Kidney epithelial cell (primary cell): Measurements from ENCODE around the gene PRKCA. TPM values are rescaled to one million over a fixed set of nuclear protein-coding genes. Genes with fewer than 3 reads are reported as not detected.

ENCODE experiments used
- DNase-seq: peaks from one replicate; pipeline ENCODE4 v3.0.0-alpha.2; 2010; ENCODE audit warnings: low read depth
- H3K27me3 ChIP-seq: 2 replicates; pipeline ENCODE4 v1.6.0; 2011; ENCODE audit warnings: low read length; ENCODE audit not compliant: control insufficient read depth, insufficient read depth
- H3K36me3 ChIP-seq: 2 replicates; pipeline ENCODE4 v1.5.1; 2011; ENCODE audit warnings: low read length; ENCODE audit not compliant: control insufficient read depth, insufficient read depth
- H3K4me3 ChIP-seq: 2 replicates; pipeline ENCODE4 v1.5.1; 2011; ENCODE audit warnings: low read depth, mild to moderate bottlenecking, control low read depth, low read length
- total RNA-seq: library from RNA; depleted of rRNA; stranded (reverse); fragments of >200 nt; gene quantifications from 2 replicates; pipeline ENCODE4 v1.2.3, GENCODE V29; 2015
- TF ChIP-seq, protein P1 (sequence below): IDR thresholded peaks from 2 replicates; pipeline ENCODE4 v1.5.1; 2011; ENCODE audit warnings: mild to moderate bottlenecking, moderate library complexity, low read length, control low read depth, inconsistent platforms; ENCODE audit not compliant: insufficient read depth, poor library complexity, severe bottlenecking

PRKCA gene
- total RNA-seq, 1 donor from 2014 or later, result 5.7 TPM

GRCh38 chr17:66692421-66692690 is 389.9 kb downstream of the PRKCA start:
- Histone ChIP-seq H3K27me3 (no peaks in the 10 kb centered on the region), H3K36me3 (no peaks in the 10 kb centered on the region), H3K4me3 (no peak overlapping the region)
- no peak for DNase-seq
- TF ChIP-seq, protein P1, sequence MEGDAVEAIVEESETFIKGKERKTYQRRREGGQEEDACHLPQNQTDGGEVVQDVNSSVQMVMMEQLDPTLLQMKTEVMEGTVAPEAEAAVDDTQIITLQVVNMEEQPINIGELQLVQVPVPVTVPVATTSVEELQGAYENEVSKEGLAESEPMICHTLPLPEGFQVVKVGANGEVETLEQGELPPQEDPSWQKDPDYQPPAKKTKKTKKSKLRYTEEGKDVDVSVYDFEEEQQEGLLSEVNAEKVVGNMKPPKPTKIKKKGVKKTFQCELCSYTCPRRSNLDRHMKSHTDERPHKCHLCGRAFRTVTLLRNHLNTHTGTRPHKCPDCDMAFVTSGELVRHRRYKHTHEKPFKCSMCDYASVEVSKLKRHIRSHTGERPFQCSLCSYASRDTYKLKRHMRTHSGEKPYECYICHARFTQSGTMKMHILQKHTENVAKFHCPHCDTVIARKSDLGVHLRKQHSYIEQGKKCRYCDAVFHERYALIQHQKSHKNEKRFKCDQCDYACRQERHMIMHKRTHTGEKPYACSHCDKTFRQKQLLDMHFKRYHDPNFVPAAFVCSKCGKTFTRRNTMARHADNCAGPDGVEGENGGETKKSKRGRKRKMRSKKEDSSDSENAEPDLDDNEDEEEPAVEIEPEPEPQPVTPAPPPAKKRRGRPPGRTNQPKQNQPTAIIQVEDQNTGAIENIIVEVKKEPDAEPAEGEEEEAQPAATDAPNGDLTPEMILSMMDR, result no peak

DNA sequence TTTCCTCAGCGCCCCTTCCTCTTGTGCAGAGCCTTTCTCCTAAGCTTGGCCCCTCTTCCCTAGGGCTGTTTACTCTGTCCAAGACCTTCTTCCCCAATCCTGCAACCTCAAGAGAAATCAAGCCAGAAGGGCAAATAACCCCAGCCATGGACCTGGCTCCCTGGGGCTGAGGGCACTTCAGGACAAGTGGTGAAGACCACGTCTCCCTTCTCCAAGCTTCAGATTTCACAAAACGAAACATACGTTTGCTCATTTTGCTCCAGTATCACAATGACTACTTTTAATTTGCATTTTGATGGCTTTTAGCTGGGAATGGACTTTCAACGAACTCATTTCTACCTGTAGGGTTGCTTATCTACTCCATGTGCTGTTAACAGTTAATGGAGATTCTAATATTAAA is 392.7 kb downstream of the PRKCA start:
- TF ChIP-seq, protein P1, result no peak
- H3K36me3 ChIP-seq, result no peaks in the 10 kb centered on the region
- no peak for DNase-seq
- H3K4me3 ChIP-seq, result no peak overlapping the region
- no peaks in the 10 kb centered on the region for H3K27me3 ChIP-seq

DNA sequence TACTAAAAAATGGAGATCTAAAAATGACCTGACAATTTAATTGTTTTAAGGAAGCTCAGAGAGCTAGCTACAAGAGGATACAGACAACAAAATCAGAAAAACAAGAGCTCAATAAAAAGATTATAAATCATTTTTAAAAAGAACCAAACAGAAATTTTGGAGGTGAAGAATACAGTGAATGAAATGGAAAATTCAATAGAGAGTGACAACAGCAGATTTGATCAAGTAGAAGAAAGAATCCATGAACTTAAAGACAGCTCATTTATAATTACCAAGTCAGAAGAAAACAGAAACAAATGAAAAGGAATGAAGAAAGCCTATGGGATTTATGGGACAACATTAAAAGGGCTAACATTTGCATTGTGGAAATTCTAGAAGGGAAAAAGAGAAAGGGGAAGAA is 395.9 kb downstream of the PRKCA start:
- H3K36me3 ChIP-seq, result no peaks in the 10 kb centered on the region
- no peak for DNase-seq
- TF ChIP-seq, protein P1, result no peak

GRCh38 chr17:66701462-66701861 is 399.0 kb downstream of the PRKCA start:
- Histone ChIP-seq H3K36me3 (no peaks in the 10 kb centered on the region), H3K4me3 (no peak overlapping the region), H3K27me3 (no peaks in the 10 kb centered on the region)
- DNase-seq, result no peak
- TF ChIP-seq, protein P1, result no peak

More for the DNA sequence above, 395.9 kb downstream of the PRKCA start:
- H3K4me3 ChIP-seq, result no peak overlapping the region
- no peaks in the 10 kb centered on the region for H3K27me3 ChIP-seq

GRCh38 chr17:66702106-66702936 is 399.9 kb downstream of the PRKCA start:
- no peak for DNase-seq
- H3K4me3 ChIP-seq, result no peak overlapping the region
- TF ChIP-seq, protein P1, result no peak
- no peaks in the 10 kb centered on the region for H3K36me3 ChIP-seq
- H3K27me3 ChIP-seq, result no peaks in the 10 kb centered on the region
